ENCODE results near the gene GRAMD2B.

GRAMD2B gene

GRCh38 chr5:126486332-126486731 lies 63.1 kb downstream of the GRAMD2B start:
- Mint-ChIP-seq H3K4me1 (no peaks in the 10 kb centered on the region), H3K27ac (no peak overlapping the region), H3K4me3 (no peak overlapping the region), H3K9me3 (no peaks in the 10 kb centered on the region), H3K36me3 (peaks cover 19% of the 10 kb centered on the region), H3K27me3 (no peaks in the 10 kb centered on the region)
- CTCF ChIA-PET = interaction anchor here (1.1 kb wide), 1 partner anchor 12 kb away, joined by 3 read pairs; no protein-coding TSS in a partner anchor
- no peak for DNase-seq

DNA sequence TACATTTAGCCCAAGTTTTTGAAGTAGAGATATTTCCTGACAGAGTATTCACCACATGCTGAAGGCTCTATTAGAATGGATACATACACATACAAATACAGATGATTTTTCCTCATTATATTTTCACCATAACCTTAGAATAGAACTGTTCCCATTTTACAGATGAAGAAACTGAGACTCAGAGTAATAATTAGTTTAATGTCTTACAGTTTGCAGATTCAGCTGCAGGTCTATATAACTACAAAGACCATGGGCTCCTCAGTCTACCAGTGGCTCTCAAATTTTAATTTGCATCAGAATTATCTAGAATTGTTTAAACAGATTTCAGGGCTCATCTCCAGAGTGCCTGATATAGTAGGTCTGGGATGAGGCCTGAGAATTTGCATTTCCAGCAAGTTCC lies 64.4 kb downstream of the GRAMD2B start:
- Mint-ChIP-seq H3K27me3 (no peaks in the 10 kb centered on the region), H3K36me3 (peaks cover 19% of the 10 kb centered on the region), H3K9me3 (no peaks in the 10 kb centered on the region), H3K4me1 (no peaks in the 10 kb centered on the region), H3K27ac (no peak overlapping the region), H3K4me3 (no peak overlapping the region)
- CTCF ChIA-PET = interaction anchor here (0.6 to 4.2 kb wide), 5 partner anchors 13 to 150 kb away, joined by 3 to 23 read pairs (median 3); no protein-coding TSS in a partner anchor
- no peak for DNase-seq

DNA sequence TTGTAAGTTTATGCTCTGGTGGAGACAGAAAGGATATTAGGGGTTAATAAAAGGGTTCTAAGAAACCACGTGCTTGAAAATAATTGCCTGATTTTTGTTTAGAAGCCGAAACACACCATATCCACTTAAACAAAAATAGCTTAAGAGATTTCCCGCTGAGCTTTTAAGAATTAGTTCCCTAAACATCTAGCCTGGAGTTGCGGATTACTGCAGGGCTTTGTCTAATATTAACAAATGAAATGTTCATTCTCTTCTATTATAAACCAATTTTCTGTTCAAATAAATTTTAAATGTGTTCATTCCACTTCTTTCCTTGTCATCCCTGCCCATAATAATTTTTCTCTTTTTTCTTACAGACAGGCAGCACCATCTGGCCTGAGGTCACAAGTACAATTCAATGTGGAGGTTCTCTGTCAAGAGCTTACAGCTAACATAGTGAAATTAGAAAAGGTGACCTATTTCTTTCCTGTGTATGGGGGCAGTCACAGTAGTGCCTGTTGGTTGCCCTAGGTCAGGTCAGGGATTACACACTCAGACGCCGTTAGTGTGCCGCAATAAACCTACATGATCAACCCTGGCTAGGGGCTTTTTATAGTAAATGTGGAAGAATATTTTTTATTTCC lies 65.3 kb downstream of the GRAMD2B start:
- H3K27ac Mint-ChIP-seq = no peak overlapping the region
- no peak overlapping the region for H3K4me3 Mint-ChIP-seq
- peaks cover 12% of the 10 kb centered on the region for H3K36me3 Mint-ChIP-seq
- H3K4me1 Mint-ChIP-seq = no peaks in the 10 kb centered on the region
- no peaks in the 10 kb centered on the region for H3K9me3 Mint-ChIP-seq
- CTCF ChIA-PET = interaction anchor here (0.6 to 4.2 kb wide), 3 partner anchors 12 to 151 kb away, joined by 3 to 23 read pairs (median 5); no protein-coding TSS in a partner anchor
- no peaks in the 10 kb centered on the region for H3K27me3 Mint-ChIP-seq
- DNase-seq = no peak

GRCh38 chr5:126490167-126490940 lies 67.1 kb downstream of the GRAMD2B start:
- H3K9me3 Mint-ChIP-seq = no peaks in the 10 kb centered on the region
- CTCF ChIA-PET = interaction anchor here (0.6 to 4.2 kb wide), 3 partner anchors 10 to 136 kb away, joined by 3 to 23 read pairs (median 3); no protein-coding TSS in a partner anchor
- no peak overlapping the region for H3K27ac Mint-ChIP-seq
- H3K4me1 Mint-ChIP-seq = no peaks in the 10 kb centered on the region
- peaks cover 8% of the 10 kb centered on the region for H3K36me3 Mint-ChIP-seq
- no peak for DNase-seq
- H3K4me3 Mint-ChIP-seq = no peak overlapping the region
- no peaks in the 10 kb centered on the region for H3K27me3 Mint-ChIP-seq

- Mint-ChIP-seq H3K36me3 (peaks cover 2% of the 10 kb centered on the region), H3K4me1 (no peaks in the 10 kb centered on the region), H3K27ac (no peak overlapping the region), H3K4me3 (no peak overlapping the region), H3K27me3 (no peaks in the 10 kb centered on the region), H3K9me3 (no peaks in the 10 kb centered on the region)
- DNase-seq = no peak
- CTCF ChIA-PET = interaction anchor here (1.2 to 2.5 kb wide), 3 partner anchors 125 to 140 kb away, joined by 3 to 7 read pairs (median 5); no protein-coding TSS in a partner anchor
Measured at GRCh38 chr5:126492939-126493338, 69.7 kb downstream of the GRAMD2B start.

GRCh38 chr5:126494393-126494792 lies 71.2 kb downstream of the GRAMD2B start:
- H3K9me3 Mint-ChIP-seq = no peaks in the 10 kb centered on the region
- no peaks in the 10 kb centered on the region for H3K4me1 Mint-ChIP-seq
- H3K27me3 Mint-ChIP-seq = no peaks in the 10 kb centered on the region
- H3K36me3 Mint-ChIP-seq = peaks cover 2% of the 10 kb centered on the region
- H3K27ac Mint-ChIP-seq = no peak overlapping the region
- DNase-seq = no peak
- no peak overlapping the region for H3K4me3 Mint-ChIP-seq
- CTCF ChIA-PET = interaction anchor here (0.7 kb wide), 1 partner anchor 156 kb away, joined by 3 read pairs; no protein-coding TSS in a partner anchor

DNA sequence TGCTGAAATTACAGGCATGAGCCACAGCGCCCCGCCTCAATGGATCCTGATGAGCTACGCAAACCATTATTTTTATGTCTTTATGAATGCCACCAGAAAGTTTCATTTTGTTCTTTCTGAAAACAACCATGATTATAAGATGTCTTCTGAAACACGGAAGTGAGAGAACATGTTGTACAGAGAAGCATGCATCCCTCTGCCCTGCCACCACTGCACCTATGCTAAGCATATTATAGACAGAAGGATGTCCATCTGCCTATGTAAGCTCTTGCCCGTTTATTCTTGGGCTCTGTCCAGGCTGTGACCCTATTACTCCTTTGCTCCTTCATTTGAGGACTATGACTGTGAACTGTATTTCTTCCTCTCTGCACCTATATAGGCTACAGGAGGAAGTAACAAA lies 74.3 kb downstream of the GRAMD2B start:
- Mint-ChIP-seq H3K9me3 (no peaks in the 10 kb centered on the region), H3K4me1 (peaks cover 6% of the 10 kb centered on the region), H3K27me3 (no peaks in the 10 kb centered on the region), H3K36me3 (no peaks in the 10 kb centered on the region), H3K27ac (no peak overlapping the region), H3K4me3 (no peak overlapping the region)
- DNase-seq = no peak
- CTCF ChIA-PET = interaction anchor here (1.1 to 6.8 kb wide), 3 partner anchors 36 to 159 kb away, joined by 4 to 126 read pairs (median 34); no protein-coding TSS in a partner anchor

DNA sequence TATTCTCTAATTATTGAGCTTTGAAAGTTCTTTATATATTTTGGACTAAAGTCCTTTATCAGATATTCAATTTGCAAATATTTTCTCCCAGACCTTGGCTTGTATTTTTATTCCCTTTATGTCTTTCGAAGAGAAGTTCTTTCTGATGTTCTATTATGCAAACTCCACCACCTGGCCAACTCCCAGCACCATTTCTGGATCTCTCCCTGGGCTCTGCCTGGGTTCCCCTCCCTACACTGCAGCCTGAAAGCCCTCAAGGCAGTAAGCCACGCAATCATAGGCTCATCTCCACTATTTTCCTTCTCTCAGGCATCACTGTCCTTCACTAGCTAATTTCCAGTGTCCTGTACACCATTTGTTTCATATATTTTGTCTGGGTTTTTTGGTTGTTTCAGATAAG lies 76.1 kb downstream of the GRAMD2B start:
- no peaks in the 10 kb centered on the region for H3K27me3 Mint-ChIP-seq
- peaks cover 6% of the 10 kb centered on the region for H3K4me1 Mint-ChIP-seq
- no peak overlapping the region for H3K4me3 Mint-ChIP-seq
- CTCF ChIA-PET = interaction anchor here (0.9 to 6.8 kb wide), 28 partner anchors 10 to 450 kb away, joined by 3 to 126 read pairs (median 6); partner anchors contain the start of gene GRAMD2B
- no peak overlapping the region for H3K27ac Mint-ChIP-seq
- no peaks in the 10 kb centered on the region for H3K36me3 Mint-ChIP-seq
- H3K9me3 Mint-ChIP-seq = no peaks in the 10 kb centered on the region
- no peak for DNase-seq

DNA sequence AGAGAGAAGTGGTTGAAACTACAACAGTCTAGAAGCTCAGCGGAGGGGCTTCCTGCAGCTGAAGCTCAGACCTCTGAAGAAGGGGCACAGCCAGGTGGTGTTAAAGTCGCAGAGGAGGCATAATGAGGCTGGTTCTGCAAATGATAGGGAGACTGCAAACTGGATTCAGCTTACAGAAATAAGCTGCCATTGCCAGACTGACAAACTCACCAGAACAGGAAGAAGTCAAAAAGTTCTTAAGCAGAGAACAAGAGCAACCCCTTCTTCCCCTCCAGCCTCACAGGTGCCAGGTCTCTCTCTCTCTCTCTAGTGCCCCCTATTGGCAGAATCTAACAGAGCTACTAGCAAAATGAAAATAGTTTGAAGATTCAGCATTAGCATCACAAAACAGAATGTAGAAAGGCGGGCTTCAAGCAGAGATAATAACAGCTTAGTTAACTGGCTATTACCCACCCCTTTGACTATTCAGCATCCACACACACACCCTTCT lies 76.7 kb downstream of the GRAMD2B start:
- Mint-ChIP-seq H3K4me3 (no peak overlapping the region), H3K4me1 (peaks cover 6% of the 10 kb centered on the region)
- DNase-seq = peak; percentile 43

DNA sequence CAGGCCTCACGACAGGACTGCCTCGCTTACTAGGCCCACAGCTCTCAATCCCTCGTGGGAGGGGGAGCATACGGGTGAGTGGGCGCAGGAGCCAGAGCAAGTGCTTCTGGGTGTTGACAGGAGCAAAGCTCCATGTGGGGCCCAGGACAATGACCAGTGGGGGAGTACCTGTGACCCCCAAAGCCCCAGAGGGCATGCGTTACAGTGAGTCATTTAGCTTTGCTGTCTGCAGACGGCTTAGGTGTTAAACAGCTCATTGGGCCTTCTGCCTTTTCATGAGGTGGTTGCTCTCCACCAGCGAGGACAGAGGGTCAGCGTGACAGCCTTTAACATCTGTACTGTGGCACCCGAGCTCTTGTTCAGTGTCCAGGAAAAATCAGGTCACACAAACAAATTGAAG lies 78.2 kb downstream of the GRAMD2B start:
- H3K36me3 Mint-ChIP-seq = no peaks in the 10 kb centered on the region
- no peak overlapping the region for H3K4me3 Mint-ChIP-seq
- H3K4me1 Mint-ChIP-seq = peaks cover 6% of the 10 kb centered on the region
- CTCF ChIA-PET = interaction anchor here (0.6 to 6.8 kb wide), 17 partner anchors 13 to 437 kb away, joined by 3 to 126 read pairs (median 9); partner anchors contain the start of gene GRAMD2B
- H3K9me3 Mint-ChIP-seq = no peaks in the 10 kb centered on the region
- no peak for DNase-seq
- no peak overlapping the region for H3K27ac Mint-ChIP-seq
- no peaks in the 10 kb centered on the region for H3K27me3 Mint-ChIP-seq

More for the DNA sequence above, 76.7 kb downstream of the GRAMD2B start:
- CTCF ChIA-PET = interaction anchor here (0.6 to 6.8 kb wide), 38 partner anchors 9 to 469 kb away, joined by 3 to 126 read pairs (median 4); partner anchors contain the start of gene GRAMD2B
- H3K9me3 Mint-ChIP-seq = no peaks in the 10 kb centered on the region
- peak overlapping the region; percentile 2 for H3K27ac Mint-ChIP-seq
- no peaks in the 10 kb centered on the region for H3K36me3 Mint-ChIP-seq
- no peaks in the 10 kb centered on the region for H3K27me3 Mint-ChIP-seq

DNA sequence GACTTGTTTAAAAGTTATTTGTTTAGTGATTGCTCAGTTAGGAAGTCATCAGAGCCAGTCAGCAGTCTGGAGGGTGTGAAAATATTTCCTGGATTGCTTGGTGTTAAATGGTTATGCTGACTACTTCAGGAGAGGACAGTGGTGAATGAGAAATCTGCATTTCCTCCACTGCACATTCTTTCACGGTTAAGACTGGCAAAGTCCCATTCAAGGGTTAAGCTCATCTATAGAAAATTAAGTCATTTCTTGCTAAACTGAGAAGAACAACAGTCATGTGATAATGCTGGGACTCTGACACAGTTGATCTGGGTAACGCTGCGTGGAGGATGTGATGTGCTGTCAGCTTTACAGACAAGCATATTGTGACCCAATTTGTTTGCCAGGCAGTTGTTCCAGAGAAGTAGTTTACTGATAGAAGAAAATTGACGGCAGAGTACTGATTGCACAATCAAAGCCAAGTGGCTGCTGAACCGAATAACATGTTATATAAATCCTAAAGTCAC lies 80.4 kb downstream of the GRAMD2B start:
- Mint-ChIP-seq H3K27ac (no peak overlapping the region), H3K27me3 (no peaks in the 10 kb centered on the region), H3K4me1 (peaks cover 16% of the 10 kb centered on the region), H3K9me3 (no peaks in the 10 kb centered on the region), H3K36me3 (no peaks in the 10 kb centered on the region), H3K4me3 (no peak overlapping the region)
- no peak for DNase-seq
- CTCF ChIA-PET = interaction anchor here (1.0 to 1.1 kb wide), 2 partner anchors 84 to 150 kb away, joined by 3 read pairs; no protein-coding TSS in a partner anchor

DNA sequence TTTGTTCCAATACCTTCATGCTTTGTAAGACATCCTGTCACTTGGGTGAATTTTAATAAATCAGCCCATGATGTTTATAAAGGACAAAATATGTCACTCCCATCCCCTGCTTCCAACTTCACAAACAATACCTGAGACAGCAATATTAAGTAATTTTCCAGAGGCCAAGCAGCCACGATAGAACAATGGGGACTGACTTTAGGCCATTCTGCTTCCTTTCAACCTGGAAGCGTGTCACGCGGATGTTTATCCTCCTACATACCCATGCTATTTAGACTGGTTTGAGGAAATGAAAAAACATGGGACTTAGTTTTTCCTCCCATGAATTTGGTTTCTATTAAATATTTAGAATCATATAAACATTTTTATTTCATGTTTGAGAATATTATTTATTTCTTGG lies 82.9 kb downstream of the GRAMD2B start:
- no peak overlapping the region for H3K4me3 Mint-ChIP-seq
- H3K9me3 Mint-ChIP-seq = no peaks in the 10 kb centered on the region
- CTCF ChIA-PET = no interaction called here
- no peaks in the 10 kb centered on the region for H3K36me3 Mint-ChIP-seq
- peaks cover 28% of the 10 kb centered on the region for H3K4me1 Mint-ChIP-seq
- DNase-seq = no peak
- no peak overlapping the region for H3K27ac Mint-ChIP-seq
- no peaks in the 10 kb centered on the region for H3K27me3 Mint-ChIP-seq

GRCh38 chr5:126508251-126508961 lies 85.2 kb downstream of the GRAMD2B start:
- H3K36me3 Mint-ChIP-seq = no peaks in the 10 kb centered on the region
- H3K27ac Mint-ChIP-seq = peak overlapping the region; percentile 80
- CTCF ChIA-PET = interaction anchor here (0.6 to 1.4 kb wide), 3 partner anchors 8 to 104 kb away, joined by 3 to 7 read pairs (median 3); no protein-coding TSS in a partner anchor
- H3K27me3 Mint-ChIP-seq = no peaks in the 10 kb centered on the region
- peaks cover 28% of the 10 kb centered on the region for H3K4me1 Mint-ChIP-seq
- H3K4me3 Mint-ChIP-seq = peak overlapping the region; percentile 28
- no peak for DNase-seq
- H3K9me3 Mint-ChIP-seq = no peaks in the 10 kb centered on the region

Measured in activated naive CD4-positive, alpha-beta T cell treated with anti-CD3 and anti-CD28 coated beads, Interleukin-2, amount 10 ng/mL, durations not matched to agents 7 days and 5 days (primary cell).